Type B pancreatic cell (in vitro differentiated cells): ENCODE data around the gene WDTC1. TPM values are rescaled to one million over a fixed set of nuclear protein-coding genes. Genes with fewer than 3 reads are reported as not detected.

Source experiments
- DNase-seq: peaks from one replicate; pipeline ENCODE4 v3.0.0; 2021; ENCODE audit warnings: mixed read lengths; ENCODE audit not compliant: unreplicated experiment; ENCODE audit errors: extremely low spot score
- H3K27ac Mint-ChIP-seq: 2 replicates; pipeline ENCODE4 v1.8.0; 2021; ENCODE audit warnings: mild to moderate bottlenecking, mixed read lengths
- H3K27me3 Mint-ChIP-seq: 2 replicates; pipeline ENCODE4 v1.8.0; 2021; ENCODE audit warnings: mixed read lengths
- H3K36me3 Mint-ChIP-seq: 2 replicates; pipeline ENCODE4 v1.8.0; 2021; ENCODE audit warnings: mixed read lengths
- H3K4me1 Mint-ChIP-seq: one replicate; pipeline ENCODE4 v1.8.0; 2021; ENCODE audit warnings: mixed read lengths; ENCODE audit not compliant: unreplicated experiment
- H3K4me3 Mint-ChIP-seq: 2 replicates; pipeline ENCODE4 v1.8.0; 2021; ENCODE audit warnings: mild to moderate bottlenecking, mixed read lengths
- H3K9me3 Mint-ChIP-seq: 2 replicates; pipeline ENCODE4 v1.8.0; 2021; ENCODE audit warnings: mixed read lengths
- total RNA-seq: library from RNA; stranded (reverse); gene quantifications from 2 replicates; pipeline ENCODE4 v1.2.1, GENCODE V29; 2021; ENCODE audit warnings: low replicate concordance
- TF ChIP-seq, protein P1 (sequence below): fragments of 200-600 bp; sonication (generic); conservative IDR thresholded peaks from 2 replicates; pipeline ENCODE4 v1.5.0; 2021; ENCODE audit warnings: antibody characterized with exemption, mild to moderate bottlenecking

The WDTC1 gene
- total RNA-seq, 1 donor from 2014 or later, result 33.7 TPM

- Mint-ChIP-seq H3K4me1 (peaks cover 27% of the 10 kb centered on the region), H3K9me3 (no peaks in the 10 kb centered on the region), H3K36me3 (peaks cover 10% of the 10 kb centered on the region), H3K27ac (no peak overlapping the region), H3K27me3 (no peaks in the 10 kb centered on the region), H3K4me3 (no peak overlapping the region)
- DNase-seq, result no peak
- TF ChIP-seq, protein P1, sequence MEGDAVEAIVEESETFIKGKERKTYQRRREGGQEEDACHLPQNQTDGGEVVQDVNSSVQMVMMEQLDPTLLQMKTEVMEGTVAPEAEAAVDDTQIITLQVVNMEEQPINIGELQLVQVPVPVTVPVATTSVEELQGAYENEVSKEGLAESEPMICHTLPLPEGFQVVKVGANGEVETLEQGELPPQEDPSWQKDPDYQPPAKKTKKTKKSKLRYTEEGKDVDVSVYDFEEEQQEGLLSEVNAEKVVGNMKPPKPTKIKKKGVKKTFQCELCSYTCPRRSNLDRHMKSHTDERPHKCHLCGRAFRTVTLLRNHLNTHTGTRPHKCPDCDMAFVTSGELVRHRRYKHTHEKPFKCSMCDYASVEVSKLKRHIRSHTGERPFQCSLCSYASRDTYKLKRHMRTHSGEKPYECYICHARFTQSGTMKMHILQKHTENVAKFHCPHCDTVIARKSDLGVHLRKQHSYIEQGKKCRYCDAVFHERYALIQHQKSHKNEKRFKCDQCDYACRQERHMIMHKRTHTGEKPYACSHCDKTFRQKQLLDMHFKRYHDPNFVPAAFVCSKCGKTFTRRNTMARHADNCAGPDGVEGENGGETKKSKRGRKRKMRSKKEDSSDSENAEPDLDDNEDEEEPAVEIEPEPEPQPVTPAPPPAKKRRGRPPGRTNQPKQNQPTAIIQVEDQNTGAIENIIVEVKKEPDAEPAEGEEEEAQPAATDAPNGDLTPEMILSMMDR, result no peak
These were observed 68.2 kb downstream of the WDTC1 start for GRCh38 chr1:27302612-27303011.

- no peaks in the 10 kb centered on the region for H3K9me3 Mint-ChIP-seq
- TF ChIP-seq, protein P1, result no peak
- H3K36me3 Mint-ChIP-seq, result peaks cover 10% of the 10 kb centered on the region
- DNase-seq, result no peak
- H3K27ac Mint-ChIP-seq, result no peak overlapping the region
- H3K27me3 Mint-ChIP-seq, result no peaks in the 10 kb centered on the region
- H3K4me1 Mint-ChIP-seq, result peaks cover 32% of the 10 kb centered on the region
- no peak overlapping the region for H3K4me3 Mint-ChIP-seq
These were observed 69.1 kb downstream of the WDTC1 start for GRCh38 chr1:27303509-27303908.

DNA sequence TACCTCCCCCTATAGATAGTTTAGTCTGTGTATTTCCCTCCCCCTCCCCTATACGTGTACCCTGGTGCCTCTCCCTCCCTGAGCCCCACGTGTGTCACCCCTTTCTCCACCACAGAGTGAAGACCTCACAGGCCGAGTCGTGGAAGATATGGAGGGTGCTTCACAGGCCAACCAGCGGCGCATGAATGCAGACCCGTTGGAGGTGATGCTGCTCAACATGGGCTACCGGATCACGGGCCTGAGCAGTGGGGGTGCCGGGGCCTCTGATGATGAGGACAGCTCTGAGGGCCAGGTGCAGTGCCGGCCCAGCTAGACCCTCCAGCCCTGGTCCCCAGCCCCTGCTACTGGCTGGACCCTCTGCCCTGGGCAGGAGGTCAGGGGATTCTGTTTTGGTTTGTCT is 71.6 kb downstream of the WDTC1 start:
- TF ChIP-seq, protein P1, result no peak
- DNase-seq, result no peak
- H3K36me3 Mint-ChIP-seq, result peaks cover 7% of the 10 kb centered on the region
- no peaks in the 10 kb centered on the region for H3K27me3 Mint-ChIP-seq
- peaks cover 16% of the 10 kb centered on the region for H3K4me1 Mint-ChIP-seq
- no peak overlapping the region for H3K4me3 Mint-ChIP-seq
- no peaks in the 10 kb centered on the region for H3K9me3 Mint-ChIP-seq
- no peak overlapping the region for H3K27ac Mint-ChIP-seq

GRCh38 chr1:27306892-27307761 is 72.7 kb downstream of the WDTC1 start:
- no peaks in the 10 kb centered on the region for H3K27me3 Mint-ChIP-seq
- H3K36me3 Mint-ChIP-seq, result peaks cover 7% of the 10 kb centered on the region
- DNase-seq, result no peak
- TF ChIP-seq, protein P1, result peak; percentile 48
- H3K4me1 Mint-ChIP-seq, result peaks cover 11% of the 10 kb centered on the region
- no peak overlapping the region for H3K4me3 Mint-ChIP-seq
- no peak overlapping the region for H3K27ac Mint-ChIP-seq
- H3K9me3 Mint-ChIP-seq, result no peaks in the 10 kb centered on the region

DNA sequence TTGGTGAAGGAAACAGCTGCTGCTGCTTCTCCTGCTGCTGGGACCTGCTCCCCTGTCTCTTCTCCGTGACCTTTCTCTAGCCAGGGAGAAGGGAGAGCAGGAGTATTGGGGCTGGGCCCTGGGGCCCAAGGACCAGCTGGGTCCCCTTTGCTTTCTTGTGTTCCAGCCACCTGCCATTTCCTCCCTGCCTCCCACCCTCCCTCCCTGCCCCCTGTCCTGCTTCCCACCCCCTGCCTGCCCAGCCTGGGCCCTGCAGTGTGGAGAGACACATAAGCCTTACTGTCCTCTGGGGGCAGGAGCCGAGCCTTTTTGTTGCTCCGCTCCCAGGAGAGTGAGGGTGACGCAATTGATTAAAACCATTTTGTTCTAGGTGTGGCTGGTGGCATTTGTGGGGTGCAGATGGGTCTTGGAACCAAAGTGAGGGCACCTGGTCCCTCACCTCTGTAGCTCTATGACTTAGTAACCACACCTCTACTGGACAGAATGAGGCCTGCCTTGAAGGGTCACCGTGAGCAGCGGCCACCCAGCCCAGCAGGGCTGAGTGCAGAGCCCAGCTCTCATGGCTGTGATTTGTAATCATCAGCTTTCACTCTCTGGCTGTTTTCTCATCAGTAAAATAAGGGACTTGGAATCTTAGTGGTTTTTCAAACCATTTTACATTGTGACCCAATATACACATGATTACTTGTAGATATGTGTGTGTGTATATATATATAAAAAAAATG is 73.6 kb downstream of the WDTC1 start:
- H3K9me3 Mint-ChIP-seq, result no peaks in the 10 kb centered on the region
- H3K4me1 Mint-ChIP-seq, result peaks cover 11% of the 10 kb centered on the region
- TF ChIP-seq, protein P1, result no peak
- peaks cover 7% of the 10 kb centered on the region for H3K36me3 Mint-ChIP-seq
- no peaks in the 10 kb centered on the region for H3K27me3 Mint-ChIP-seq
- H3K27ac Mint-ChIP-seq, result no peak overlapping the region
- no peak overlapping the region for H3K4me3 Mint-ChIP-seq
- no peak for DNase-seq
